Measurements from ENCODE around the gene E4F1. TPM values are rescaled to one million over a fixed set of nuclear protein-coding genes. Genes with fewer than 3 reads are reported as not detected.

Gene E4F1
- total and polyA plus RNA-seq, 2 of the 13 experiments (the other 11 are each of a cell fraction or from before 2014, with no cell fraction given) = 13.8 to 19.5 TPM

- TF ChIP-seq TAF15 (IDR thresholded peaks at IDR 0.05; ENCODE audit: low read depth, low read length, poor library complexity, severe bottlenecking) (no peak), ARID4A (CRISPR knock-in tag; IDR thresholded peaks at IDR 0.05; ENCODE audit: borderline replicate concordance) (peak; percentile 97), NPAS2 (CRISPR knock-in tag; IDR thresholded peaks at IDR 0.05; ENCODE audit: borderline replicate concordance) (no peak), PHF5A (CRISPR knock-in tag; IDR thresholded peaks at IDR 0.05; ENCODE audit: low read depth, unreplicated experiment) (no peak), MAFK (conservative IDR thresholded peaks at IDR 0.05 in 1 of 2, IDR thresholded peaks at IDR 0.05 in 1 of 2; ENCODE audit: low read length in 2 of 2) (no peak), SP4 (CRISPR knock-in tag; IDR thresholded peaks at IDR 0.05) (peak; percentile 97), CTCF (CRISPR knock-in tag; IDR thresholded peaks at IDR 0.05) (peak; percentile 27; the same call in 1 of the 2 replicates), HNRNPLL (IDR thresholded peaks at IDR 0.05; ENCODE audit: low read depth, low read length, poor library complexity, severe bottlenecking) (peak; percentile 91), ZNF839 (CRISPR knock-in tag; IDR thresholded peaks at IDR 0.05; ENCODE audit: borderline replicate concordance) (no peak), IKZF4 (CRISPR knock-in tag; IDR thresholded peaks at IDR 0.05; ENCODE audit: borderline replicate concordance, low read depth, not compliant biosample characterization) (peak; percentile 58), ZNF670 (CRISPR knock-in tag; IDR thresholded peaks at IDR 0.05; ENCODE audit: borderline replicate concordance) (no peak), SRF (IDR thresholded peaks at IDR 0.05; ENCODE audit: low read depth, low read length) (peak; percentile 53; the same call in 1 of the 2 replicates), NCOA1 (CRISPR knock-in tag; IDR thresholded peaks at IDR 0.05) (no peak), PRMT3 (CRISPR knock-in tag; IDR thresholded peaks at IDR 0.05; ENCODE audit: borderline replicate concordance, low read depth) (no peak), RFX3 (CRISPR knock-in tag; IDR thresholded peaks at IDR 0.05) (peak; percentile 95), HOXA7 (CRISPR knock-in tag; IDR thresholded peaks at IDR 0.05) (no peak), PLSCR1 (CRISPR knock-in tag; IDR thresholded peaks at IDR 0.05; ENCODE audit: borderline replicate concordance) (no peak), PTBP1 (IDR thresholded peaks at IDR 0.05; ENCODE audit: low read depth, low read length, poor library complexity, severe bottlenecking) (no peak), ZNF510 (CRISPR knock-in tag; IDR thresholded peaks at IDR 0.05; ENCODE audit: low read depth) (no peak; the same call in 1 of the 2 replicates), ZNF580 (CRISPR knock-in tag; IDR thresholded peaks at IDR 0.05; ENCODE audit: borderline replicate concordance, low read depth) (no peak), CHCHD3 (CRISPR knock-in tag; IDR thresholded peaks at IDR 0.05) (peak; percentile 92), RBM22 (optimal IDR thresholded peaks at IDR 0.05; ENCODE audit: low read length) (peak; percentile 94)
Observed at GRCh38 chr16:2223221-2223941, at the start of gene E4F1 (continued).
